NCI-H1105 treated with DMSO at 0.1 percent for 48 hours (cell line): ENCODE results near the gene PTPN7.
"Not testable (repeated sequence)": the region's sequence is repeated elsewhere in the genome, so short reads cannot be mapped to it uniquely, and the experiment has no call there.

ENCODE experiments used
- DNase-seq: peaks from one replicate; lab custom pipeline; 2025; lab: John Stamatoyannopoulos, UW

PTPN7 gene

GRCh38 chr1:202152399-202152798 lies 8.0 kb downstream of the PTPN7 start:
- DNase-seq, result no peak

GRCh38 chr1:202151045-202151444 lies 9.4 kb downstream of the PTPN7 start:
- no peak for DNase-seq

DNA sequence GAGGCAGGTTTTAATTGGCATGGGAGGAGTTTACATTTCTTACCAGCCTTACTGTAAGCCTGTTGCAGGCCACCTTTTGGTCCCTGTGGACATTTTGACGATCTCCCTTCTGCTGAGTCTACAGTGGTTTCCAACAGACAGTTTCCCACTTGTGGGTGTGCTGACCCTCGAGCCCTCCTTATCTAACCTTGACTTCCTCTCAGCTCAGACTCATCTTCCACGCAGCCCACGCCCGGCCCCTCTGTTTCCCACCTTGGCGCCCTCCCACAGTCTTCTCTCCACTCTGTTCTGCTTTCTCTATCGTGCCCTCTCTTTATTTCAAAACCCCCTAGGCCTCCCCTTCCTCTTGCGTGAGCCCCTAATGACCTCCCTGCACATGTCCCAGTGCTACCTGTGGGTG lies 9.8 kb downstream of the PTPN7 start:
- DNase-seq, result no peak

GRCh38 chr1:202150187-202150586 lies 10.2 kb downstream of the PTPN7 start:
- no peak for DNase-seq

DNA sequence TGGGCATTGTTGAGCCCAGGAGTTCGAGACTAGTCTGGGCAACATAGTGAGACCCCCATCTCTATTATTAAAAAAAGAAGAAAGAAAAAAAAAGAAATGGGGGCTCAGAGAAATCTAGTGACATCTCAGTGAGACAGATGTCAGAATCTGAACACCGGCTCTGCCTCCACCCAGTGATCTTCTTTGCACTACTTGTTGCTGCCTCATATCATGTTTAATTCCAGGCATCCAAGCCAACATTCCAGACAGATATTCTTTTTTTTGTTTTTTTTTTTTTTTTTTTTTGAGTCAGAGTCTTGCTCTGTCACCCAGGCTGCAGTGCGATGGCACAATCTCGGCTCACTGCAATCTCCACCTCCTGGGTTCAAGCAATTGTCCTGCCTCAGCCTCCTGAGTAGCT lies 10.8 kb downstream of the PTPN7 start:
- no peak for DNase-seq

DNA sequence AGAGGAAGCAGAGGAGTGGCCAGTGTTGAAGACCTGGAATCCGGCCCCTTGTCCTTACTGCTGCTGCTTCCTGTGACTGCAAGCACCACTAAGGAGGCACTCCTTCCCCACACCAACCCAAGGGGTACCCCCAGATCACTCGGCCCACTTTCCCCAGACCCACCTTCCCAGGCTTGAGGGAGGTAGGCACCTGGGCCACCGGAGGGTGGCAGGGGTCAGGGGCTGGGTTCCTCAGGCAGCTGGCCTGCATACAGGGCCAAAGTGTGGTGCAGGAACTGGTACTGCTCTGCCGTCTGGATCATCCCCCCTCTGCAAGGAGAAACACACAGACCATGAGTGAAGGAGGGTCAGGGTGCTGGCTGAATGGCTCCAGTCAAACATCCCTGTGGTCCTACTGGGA lies 12.0 kb downstream of the PTPN7 start:
- DNase-seq, result no peak

- DNase-seq, result no peak
Observed at GRCh38 chr1:202146993-202147392, 13.4 kb downstream of the PTPN7 start.

GRCh38 chr1:202146279-202146678 lies 14.1 kb downstream of the PTPN7 start:
- no peak for DNase-seq

DNA sequence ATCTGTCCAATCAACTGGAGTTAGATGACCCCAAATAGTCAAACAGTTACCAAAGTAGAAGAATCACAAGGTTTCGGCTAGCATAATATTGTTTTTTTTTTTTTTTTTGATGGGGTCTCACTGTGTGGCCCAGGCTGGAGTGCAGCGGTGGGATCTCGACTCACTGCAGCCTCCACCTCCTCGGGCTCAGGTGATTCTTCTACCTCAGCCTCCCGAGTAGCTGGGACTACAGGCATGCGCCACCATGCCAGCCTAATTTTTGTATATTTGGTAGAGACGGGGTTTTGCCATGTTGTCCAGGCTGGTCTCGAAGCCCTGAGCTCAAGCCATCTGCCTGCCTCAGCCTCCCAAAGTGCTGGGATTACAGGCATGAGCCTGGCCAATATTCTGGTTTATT lies 14.7 kb downstream of the PTPN7 start:
- not testable (repeated sequence) for DNase-seq

DNA sequence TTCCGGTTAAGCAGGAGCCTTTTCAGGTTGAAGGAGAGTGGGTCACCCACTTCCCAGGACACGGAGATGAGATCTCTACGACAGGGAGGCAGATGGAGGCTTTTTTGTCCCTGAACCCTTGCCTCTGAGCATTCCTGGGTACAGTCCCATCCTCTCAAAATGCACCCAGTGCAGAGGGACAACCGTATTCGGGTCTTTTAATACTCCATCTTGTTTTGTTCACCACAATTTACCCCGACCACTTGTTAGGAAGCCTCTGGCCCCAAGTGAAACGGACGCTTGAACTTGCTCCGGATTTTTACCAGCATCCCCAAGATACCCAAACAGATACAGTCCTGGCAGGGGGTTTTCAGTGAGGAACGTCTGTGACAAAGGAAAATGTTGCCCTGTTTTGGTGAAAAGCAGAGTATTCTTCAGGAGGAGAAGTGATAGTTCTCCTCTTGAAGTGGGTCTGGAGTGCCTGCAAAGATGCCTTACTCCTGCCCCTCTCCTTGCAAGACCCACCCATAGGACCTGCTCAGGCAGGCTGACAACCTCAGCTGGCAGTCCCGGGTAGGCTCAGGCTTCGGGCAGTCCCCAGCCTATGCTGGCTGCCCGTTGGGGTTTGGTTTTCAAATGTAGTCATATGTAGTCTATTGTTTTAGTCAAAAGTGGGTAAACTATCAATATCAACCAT lies 15.2 kb downstream of the PTPN7 start:
- no peak for DNase-seq

DNA sequence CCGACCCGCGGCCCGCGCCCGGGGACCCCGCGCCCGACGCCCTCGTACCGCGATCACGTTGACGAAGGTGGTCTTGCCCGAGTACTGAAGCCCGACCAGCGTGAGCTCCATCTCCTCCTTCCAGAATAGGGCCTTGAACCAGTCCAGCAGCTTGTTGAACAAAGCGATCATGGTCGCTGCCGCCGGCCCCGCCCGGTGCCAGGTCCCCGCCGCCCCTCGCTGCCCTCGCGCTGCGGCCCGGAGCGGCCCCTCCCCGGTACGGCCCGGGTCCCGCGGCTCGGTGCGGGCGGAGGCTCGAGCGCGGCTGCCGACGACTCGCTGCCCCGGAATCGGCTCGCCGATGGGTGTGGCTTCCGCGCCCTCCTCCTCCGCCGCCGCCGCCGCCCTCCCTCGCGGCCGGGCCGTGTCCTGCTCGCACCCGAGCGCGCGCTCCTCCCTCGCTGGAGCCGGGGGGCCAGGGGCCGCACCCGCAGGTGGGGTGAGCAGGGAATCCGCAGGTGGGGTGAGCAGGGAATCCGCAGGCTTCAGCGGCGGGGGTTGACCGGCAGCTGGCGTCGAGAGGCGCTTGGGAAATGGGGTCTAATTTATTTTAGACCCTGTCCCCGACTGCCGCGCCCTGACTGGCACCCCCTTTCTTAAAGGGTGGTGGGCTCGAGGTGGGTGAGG lies 15.9 kb downstream of the PTPN7 start, which contains the start of gene ARL8A:
TSS of gene ARL8A (minus strand) at position 336 of the 666 bp plus-strand sequence. CDS start at position 171, 165 bp downstream.
- DNase-seq, result peak; percentile 64

GRCh38 chr1:202143768-202144401 lies 16.5 kb downstream of the PTPN7 start:
- DNase-seq, result peak; percentile 58

DNA sequence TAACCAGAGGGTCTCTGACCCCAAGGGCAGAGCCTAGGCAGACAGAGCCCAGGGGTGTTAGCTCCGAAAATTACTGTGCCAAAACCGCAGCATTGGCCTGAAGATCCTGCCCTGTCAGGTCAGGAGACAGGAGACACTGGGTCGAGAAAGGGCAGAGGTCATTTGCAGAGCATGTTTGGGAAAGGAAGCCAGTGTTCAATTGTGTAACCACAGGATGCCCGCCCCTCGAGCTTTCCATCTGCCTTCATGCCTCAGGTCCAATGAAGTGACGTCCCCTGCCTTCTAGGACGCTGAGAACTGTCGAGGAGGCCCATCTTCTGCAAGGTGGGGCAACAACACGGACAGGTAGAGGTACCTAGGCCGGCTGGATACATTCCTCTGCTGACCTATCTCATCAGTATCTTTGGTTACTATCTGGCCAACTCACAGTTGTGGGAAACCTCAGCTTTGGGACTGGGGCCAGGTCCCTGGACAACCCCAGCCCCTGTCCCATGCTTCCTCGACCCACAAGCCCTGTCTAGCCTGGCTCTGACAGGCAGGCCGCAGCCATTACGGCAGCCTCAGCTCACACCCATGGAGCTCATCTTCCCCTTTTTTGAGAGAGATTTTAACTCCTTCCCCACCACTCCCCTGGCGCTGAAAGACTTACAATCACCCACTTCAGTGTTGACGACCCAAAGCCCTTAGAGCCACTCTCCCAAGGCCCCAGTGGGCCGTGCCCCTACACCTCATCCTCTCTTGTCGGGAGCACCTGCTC lies 17.2 kb downstream of the PTPN7 start:
- DNase-seq, result no peak

DNA sequence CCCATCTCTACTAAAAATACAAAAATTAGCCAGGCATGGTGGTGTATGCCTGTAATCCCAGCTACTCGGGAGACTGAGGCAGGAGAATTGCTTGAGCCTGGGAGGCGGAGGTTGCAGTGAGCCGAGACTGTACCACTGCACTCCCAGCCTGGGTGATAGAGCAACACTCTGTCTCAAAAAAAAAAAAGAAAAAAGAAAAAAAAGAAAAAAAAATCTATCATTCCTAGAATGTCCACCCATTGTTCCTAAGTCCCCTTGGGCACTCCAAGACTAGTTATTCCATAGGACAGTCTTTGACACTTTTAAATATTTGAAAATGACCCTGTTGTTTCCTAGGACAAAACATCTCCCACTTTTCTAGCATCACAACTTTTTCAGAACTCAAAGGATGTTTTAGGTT lies 18.9 kb downstream of the PTPN7 start:
- not testable (repeated sequence) for DNase-seq

- no peak for DNase-seq
Observed at GRCh38 chr1:202140833-202141232, 19.6 kb downstream of the PTPN7 start.

GRCh38 chr1:202135221-202135721 lies 25.1 kb downstream of the PTPN7 start:
- peak; percentile 58 for DNase-seq

DNA sequence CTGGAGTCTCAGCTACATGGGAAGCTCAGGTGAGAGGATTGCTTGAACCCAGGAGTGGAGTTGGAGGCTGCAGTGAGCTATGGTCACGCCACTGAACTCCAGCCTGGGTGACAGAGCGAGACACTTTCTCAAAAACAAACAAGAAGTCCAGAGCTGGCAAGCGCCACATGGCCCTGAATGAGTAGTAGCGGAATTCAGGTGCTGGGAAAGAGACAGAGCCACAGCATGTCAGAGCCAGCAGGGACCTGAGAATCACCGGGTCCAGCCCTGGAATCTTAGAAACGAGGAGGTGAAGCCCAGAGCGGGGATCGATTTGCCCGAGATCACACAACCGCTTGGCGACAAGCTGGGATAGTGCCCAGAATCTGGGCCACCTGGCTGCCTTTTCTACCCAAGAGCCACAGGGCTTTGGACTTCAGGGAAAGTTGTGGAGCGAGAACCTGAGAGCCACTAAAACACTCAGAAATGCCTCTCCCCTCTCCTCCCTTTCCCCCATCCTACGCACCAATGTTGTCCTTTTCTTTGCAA lies 25.7 kb downstream of the PTPN7 start:
- no peak for DNase-seq

- no peak for DNase-seq
Observed at GRCh38 chr1:202133989-202134388, 26.4 kb downstream of the PTPN7 start.

DNA sequence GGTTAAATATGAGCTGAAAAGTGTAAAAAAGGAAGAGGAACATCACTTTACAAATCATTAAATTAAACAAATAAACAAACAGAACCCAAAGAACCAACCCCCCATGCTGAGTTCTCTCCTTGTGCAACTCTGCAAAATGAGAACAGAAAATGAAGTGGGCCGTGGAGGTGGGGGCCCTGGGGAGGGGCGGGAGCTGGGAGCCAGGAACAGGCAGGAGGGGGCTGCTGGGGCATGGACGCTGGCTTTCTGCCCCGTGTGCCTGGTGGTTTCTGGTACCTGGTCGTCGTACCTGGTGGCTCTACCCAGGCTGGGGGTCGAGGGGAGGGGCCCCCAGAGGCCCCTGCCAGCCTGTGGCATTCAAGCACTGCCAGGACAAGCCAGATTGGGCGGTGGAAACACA lies 26.9 kb downstream of the PTPN7 start:
- no peak for DNase-seq

GRCh38 chr1:202133001-202133400 lies 27.4 kb downstream of the PTPN7 start:
- DNase-seq, result no peak

GRCh38 chr1:202131956-202132821 lies 28.2 kb downstream of the PTPN7 start:
- DNase-seq, result no peak
